MM.1S (cell line): ENCODE data around the gene TMC4.

Experiments
- CTCF ChIP-seq: fragments of 300-600 bp; sonication (generic); IDR thresholded peaks from 2 replicates; pipeline ENCODE4 v1.5.1; 2016; ENCODE audit warnings: antibody characterized with exemption, low read length, mixed read lengths
- EZH2 ChIP-seq: fragments of 300-600 bp; sonication (generic); optimal IDR thresholded peaks from 2 replicates; pipeline ENCODE3; 2017; ENCODE audit warnings: low read depth, mild to moderate bottlenecking, antibody characterized with exemption, low read length, mixed read lengths

- no peak for TF ChIP-seq EZH2
- no peak for TF ChIP-seq CTCF
Measured at GRCh38 chr19:54186934-54187381, 14.0 kb upstream of the TMC4 start.
